NCI-H128 (cell line): ENCODE results near the gene AKAIN1.

Source experiments
- DNase-seq: peaks from one replicate; lab custom pipeline; 2025; ENCODE audit not compliant: unreplicated experiment; lab: John Stamatoyannopoulos, UW

Gene AKAIN1

DNA sequence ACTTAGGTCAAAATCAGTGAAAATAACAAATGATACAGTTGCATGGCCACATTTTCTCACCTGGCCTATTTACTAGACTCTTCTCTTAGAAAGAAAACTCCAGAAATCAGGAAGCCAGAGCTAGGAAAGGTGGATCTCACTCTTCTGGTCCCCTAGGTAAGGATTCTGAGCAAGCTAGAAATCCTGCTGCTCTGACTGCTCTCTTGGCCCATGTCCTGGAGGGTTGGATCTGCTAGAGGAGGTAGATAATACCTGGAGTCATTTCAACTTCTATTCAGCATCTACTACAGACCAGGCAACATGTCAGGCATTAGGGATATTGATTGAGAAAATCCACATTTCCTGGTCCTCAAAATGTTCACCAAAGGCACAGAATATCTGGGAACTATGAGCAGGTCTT is 34.9 kb downstream of the AKAIN1 start:
- no peak for DNase-seq

DNA sequence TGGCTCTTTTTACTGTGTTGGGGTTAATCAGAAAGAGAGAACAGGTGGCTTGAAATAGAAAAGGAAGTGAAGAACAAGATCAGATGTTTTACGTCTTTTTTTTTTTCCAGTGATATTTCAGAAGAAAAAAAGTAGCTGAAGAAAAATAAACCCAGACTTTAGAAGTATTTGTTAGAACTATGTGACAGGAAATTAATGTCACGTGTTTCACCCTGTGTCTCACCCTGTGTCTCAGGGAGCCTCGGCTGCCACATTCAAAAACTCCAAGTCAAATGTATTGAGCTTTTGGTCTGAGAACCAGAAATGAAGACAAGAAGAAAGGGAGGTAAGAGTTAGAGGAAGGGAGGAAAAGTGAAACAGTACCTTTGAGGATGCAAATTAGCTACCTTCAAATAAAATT is 38.0 kb downstream of the AKAIN1 start:
- DNase-seq: no peak

GRCh38 chr18:5158587-5158986 is 38.5 kb downstream of the AKAIN1 start:
- DNase-seq: no peak

- DNase-seq: no peak
Measured at GRCh38 chr18:5158172-5158571, 38.9 kb downstream of the AKAIN1 start.

GRCh38 chr18:5155907-5156287 is 41.2 kb downstream of the AKAIN1 start:
- DNase-seq: no peak

GRCh38 chr18:5155218-5155906 is 41.7 kb downstream of the AKAIN1 start:
- DNase-seq: no peak

DNA sequence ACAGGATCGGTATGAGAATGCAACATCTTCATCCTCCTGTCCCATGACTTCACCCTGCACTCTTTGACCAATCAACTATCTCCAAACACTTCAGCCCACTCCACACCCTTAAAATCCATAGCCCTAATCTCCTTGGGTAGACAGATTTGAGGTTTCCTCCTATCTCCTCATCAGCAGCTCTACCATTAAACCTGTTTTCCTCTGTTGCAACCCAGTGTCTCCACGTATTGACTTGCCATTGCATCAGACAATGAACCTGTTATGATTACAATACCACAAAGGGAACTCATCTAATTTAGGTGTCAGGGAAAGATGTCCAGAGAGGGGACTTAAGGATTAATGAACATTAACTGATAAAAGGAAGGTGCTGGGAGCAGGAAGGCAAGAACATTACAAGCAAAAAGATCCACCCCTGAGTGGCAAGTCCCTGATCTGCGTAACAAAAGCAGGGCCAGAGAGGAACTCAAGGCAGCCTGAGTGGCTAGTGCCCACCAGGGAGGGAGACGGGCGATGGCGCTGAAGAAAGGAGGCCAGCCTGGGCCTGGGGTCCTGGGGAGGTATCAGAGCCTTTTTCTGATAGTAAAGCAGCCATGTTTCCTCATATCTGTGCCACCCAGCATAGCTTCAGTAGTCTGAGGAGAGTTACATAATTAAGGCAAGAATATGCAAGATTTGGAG is 44.6 kb downstream of the AKAIN1 start:
- DNase-seq: no peak

GRCh38 chr18:5150894-5151293 is 46.2 kb downstream of the AKAIN1 start:
- DNase-seq: no peak

DNA sequence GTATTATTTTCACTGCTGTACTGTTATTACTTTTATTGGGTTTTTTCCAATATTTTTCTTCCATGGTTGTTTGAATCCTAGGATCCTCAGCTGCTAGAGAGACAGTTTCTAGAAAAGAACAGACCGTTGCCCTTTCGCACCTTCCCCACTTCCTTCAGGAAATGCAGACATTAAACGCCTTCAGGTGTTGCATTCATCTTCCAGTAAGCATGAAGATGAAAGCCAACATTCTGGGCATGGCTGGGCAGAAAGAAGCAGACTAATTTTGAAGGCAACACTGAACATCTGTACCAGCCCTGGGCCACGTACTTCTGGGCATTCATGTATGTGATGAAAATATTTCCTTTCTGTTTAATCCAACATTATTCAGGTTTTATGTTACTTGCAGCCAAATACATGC is 51.0 kb downstream of the AKAIN1 start:
- no peak for DNase-seq

DNA sequence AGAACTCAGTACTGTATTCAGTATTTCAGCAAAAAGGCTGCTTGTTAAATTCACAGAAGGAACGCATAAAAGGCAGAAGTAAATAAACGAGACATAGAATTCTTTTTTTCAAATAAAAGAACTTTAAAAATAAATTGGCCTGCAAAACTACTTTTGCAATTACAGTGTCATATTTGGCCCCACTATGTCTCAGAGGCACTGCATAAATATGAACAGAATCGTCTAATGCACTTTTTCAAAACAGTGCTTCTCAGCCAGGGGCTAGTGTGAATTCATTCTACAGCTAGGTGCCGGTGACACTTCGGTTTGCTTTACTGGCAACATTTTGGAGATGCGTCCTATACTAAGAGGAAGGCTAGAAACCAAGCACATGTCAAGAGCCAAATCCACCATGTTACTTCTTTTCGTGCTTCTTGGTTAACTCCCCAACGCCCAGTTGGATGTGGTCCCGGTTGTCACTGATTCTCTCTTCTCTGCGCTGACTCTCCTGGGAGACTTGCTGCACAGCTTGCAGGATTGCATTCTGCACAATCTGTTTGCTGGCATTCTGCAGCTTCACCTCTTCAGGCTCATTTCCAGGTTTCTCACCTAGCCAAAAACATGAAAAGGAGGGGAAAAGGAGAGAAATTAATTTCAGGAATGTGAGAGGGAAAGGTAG is 51.8 kb downstream of the AKAIN1 start:
- DNase-seq: no peak

- no peak for DNase-seq
Measured at GRCh38 chr18:5144629-5145028, 52.4 kb downstream of the AKAIN1 start.

GRCh38 chr18:5142859-5143258 is 54.2 kb downstream of the AKAIN1 start:
- DNase-seq: no peak

- no peak for DNase-seq
Measured at GRCh38 chr18:5142131-5142530, 54.9 kb downstream of the AKAIN1 start.

- no peak for DNase-seq
Measured at GRCh38 chr18:5137261-5137660, 59.8 kb downstream of the AKAIN1 start.

DNA sequence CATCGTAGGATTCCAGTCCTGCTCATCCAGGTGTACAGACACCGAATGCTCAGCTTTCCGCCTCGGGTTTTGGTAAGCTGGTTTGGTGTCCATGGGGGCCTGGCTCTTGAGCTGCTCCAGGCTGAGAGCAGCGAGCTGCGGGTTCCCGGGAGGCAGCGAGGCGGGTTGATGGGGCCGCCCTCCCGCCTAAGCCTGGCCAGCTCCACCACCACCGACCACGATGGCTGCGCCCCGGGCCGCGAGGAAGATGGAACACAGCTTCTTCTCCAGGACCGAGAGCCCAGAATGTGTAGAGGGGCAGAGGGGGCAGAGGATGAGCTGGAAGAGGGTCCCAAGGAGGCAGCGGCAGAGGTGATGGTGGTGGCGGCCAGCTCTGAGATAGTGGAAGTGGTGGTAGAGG is 64.1 kb downstream of the AKAIN1 start:
- DNase-seq: no peak

GRCh38 chr18:5122272-5122671 is 74.8 kb downstream of the AKAIN1 start:
- no peak for DNase-seq

DNA sequence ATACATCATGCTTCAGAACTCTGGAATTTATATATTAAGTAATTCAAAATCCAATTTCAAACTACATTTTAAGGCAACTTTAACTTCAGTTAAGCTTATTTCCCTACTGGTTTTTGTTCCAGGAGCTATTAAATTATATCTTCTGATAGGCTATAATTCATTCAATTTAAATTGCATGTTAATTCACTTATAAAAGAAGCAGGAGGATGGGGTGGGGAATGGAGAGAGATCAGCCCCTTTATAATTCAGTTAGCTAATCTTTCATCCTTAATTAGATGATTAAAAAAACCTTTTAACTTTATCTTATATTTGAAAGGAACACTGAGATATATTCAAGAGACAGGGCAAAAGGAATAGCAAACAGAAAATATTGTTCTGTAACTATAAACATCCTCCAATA is 86.8 kb downstream of the AKAIN1 start:
- no peak for DNase-seq

DNA sequence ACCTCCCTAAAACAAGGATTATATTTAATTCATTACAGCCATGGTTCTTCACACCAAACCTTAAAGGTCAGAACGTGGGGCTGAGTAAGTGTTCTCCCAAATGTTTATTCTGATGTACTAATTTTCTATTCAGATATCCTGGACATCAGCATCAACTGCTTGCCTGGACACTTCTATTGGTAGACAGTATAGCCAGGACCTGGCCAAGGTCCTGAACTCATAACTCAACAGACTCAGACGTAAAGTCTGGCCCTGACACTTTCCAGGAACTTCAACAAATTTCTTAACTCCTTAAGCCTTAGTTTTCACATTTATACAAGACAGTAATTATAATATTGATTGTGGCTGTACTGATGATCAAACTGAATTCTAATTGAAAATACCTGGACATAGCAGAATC is 89.1 kb downstream of the AKAIN1 start:
- DNase-seq: no peak

- no peak for DNase-seq
Measured at GRCh38 chr18:5106730-5107129, 90.3 kb downstream of the AKAIN1 start.

DNA sequence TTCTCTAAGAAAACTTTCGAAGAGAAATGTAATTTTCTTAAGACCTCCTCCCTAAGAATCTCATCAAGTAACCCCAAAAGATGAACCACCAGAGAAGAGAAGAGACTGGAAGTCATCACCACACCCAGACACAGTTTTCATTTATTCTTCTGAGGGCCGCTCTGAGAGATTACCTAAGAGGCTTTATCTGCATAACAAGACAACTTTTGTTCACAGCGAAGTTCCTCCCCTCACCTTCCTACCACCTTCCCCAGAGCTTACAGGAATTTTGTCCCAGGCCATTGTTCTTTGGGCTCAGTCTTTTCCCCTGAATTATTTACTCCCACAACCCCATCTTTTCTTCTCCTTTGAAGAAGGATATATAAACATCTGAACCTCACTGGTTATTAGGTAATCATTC is 92.8 kb downstream of the AKAIN1 start:
- DNase-seq: no peak

DNA sequence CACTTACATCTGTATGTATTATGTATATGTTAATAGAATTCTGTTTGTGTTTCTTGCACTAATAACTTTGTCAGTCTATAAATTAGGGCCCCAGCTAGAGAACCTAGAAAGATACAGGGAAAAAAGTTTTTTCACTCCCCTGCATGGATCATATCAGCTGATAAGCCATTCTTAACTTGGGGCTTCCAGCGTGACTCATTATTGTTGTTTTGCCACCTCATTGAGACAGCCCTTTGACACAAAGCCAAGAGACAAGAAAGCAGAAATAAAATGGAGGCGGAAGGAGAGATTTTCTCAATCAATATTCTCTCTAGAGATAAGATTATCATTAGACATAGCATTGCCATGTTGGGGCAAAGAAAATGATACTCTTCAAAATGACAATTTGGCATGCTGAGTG is 93.4 kb downstream of the AKAIN1 start:
- DNase-seq: no peak

DNA sequence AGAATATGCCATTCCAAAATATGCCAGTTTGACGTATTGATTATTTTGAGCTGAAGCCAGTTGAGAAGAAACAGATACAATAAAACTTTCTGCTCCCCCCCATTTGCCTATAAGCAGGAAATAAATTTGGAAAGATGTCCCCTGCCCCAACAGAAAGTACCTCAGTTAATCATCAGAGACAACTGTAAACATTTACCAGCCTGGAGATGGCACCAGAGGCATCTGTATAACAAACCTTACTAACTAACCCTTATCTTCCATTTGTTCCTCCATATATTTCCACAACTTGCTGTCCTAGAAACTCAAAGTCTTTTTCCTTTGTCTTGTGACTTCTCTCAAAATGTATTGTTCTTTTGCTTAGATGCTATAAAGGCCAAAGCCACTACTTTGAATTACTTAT is 93.8 kb downstream of the AKAIN1 start:
- DNase-seq: no peak
